ENCODE results near the gene IL6. TPM values are rescaled to one million over a fixed set of nuclear protein-coding genes. Genes with fewer than 3 reads are reported as not detected.
A peak's percentile ranks its signal among the peaks of the same experiment; 100 is the strongest.
"Not testable (repeated sequence)": the region's sequence is repeated elsewhere in the genome, so short reads cannot be mapped to it uniquely, and the experiment has no call there.

Gene IL6
- total RNA-seq (2021) (1.4 and 1.7 TPM in 2 replicates), Bru-seq, nascent RNA (percentile 74 among the genes with signal in this experiment), BruChase-seq, experiment 1, labeled RNA remaining after a 2-hour chase (percentile 80 among the genes with signal in this experiment), BruChase-seq, experiment 2, labeled RNA remaining after a 6-hour chase (percentile 62 among the genes with signal in this experiment)
- long read RNA-seq: 0 reads

GRCh38 chr7:22726907-22727713, at the start of gene IL6:
TSS of gene IL6 (plus strand) at chr7:22727200. CDS start at chr7:22727263, 63 bp downstream.
- Histone ChIP-seq H3K4me2 (peak within 1 kb of the TSS; percentile 80), H3K79me2 (ENCODE audit: low read depth) (no peaks in the 10 kb centered on the region), H2AFZ (no peak within 1 kb of the TSS), H3K9me3 (ENCODE audit: insufficient read depth, low read depth) (no peaks in the 10 kb centered on the region; the same call in 1 of the 2 replicates), H3K27me3 (ENCODE audit: insufficient read depth, low read depth) (no peaks in the 10 kb centered on the region), H3K36me3 (ENCODE audit: low read depth) (no peaks in the 10 kb centered on the region), H3K27ac (peak within 1 kb of the TSS; percentile 73), H3F3A (ENCODE audit: insufficient read depth, low read depth) (peaks cover 32% of the 10 kb centered on the region; the same call in 1 of the 2 replicates), H3K4me3 (peak within 1 kb of the TSS; percentile 45; the same call in 1 of the 2 replicates), H3K4me1 (replicated peaks; ENCODE audit: insufficient read depth) (peaks cover 52% of the 10 kb centered on the region), H3K9me2 (ENCODE audit: insufficient read depth) (no peaks in the 10 kb centered on the region), H4K20me1 (ENCODE audit: insufficient read depth) (no peaks in the 10 kb centered on the region)
- no TSS peak for BruUV-seq (replicated peaks)
- ChIA-PET CTCF (interaction anchor here (0.6 to 4.1 kb wide), 21 partner anchors 10 to 546 kb away, joined by 3 to 113 read pairs (median 7); partner anchors contain the start of gene TOMM7), POLR2A (ENCODE audit: unreplicated experiment) (interaction anchor here (0.6 to 1.5 kb wide), 12 partner anchors 8 to 638 kb away, joined by 3 to 26 read pairs (median 6); no protein-coding TSS in a partner anchor)
- peak; percentile 86 to 89 for DNase-seq
- intact Hi-C loops (cut with micrococcal nuclease; ENCODE audit: unreplicated experiment): loop anchor here (1.0 to 5.0 kb wide), 9 partner anchors 59 to 455 kb away; partner anchors contain the start of genes NUP42 and TOMM7
- no peak for TF ChIP-seq CTCF (conservative IDR thresholded peaks at IDR 0.05)
- TF ChIP-seq EZH2 (IDR thresholded peaks at IDR 0.05; ENCODE audit: low read depth): no peak

GRCh38 chr7:22677263-22677662, 49.7 kb upstream of the IL6 start:
- intact Hi-C loops (cut with micrococcal nuclease; ENCODE audit: unreplicated experiment); BruUV-seq (replicated peaks); H3K4me3 ChIP-seq; H3K4me2 ChIP-seq; H2AFZ ChIP-seq; H3K36me3 ChIP-seq (ENCODE audit: low read depth); H4K20me1 ChIP-seq (ENCODE audit: insufficient read depth); DNase-seq; POLR2A ChIA-PET (ENCODE audit: unreplicated experiment); H3K9me3 ChIP-seq (ENCODE audit: insufficient read depth, low read depth); H3K79me2 ChIP-seq (ENCODE audit: low read depth); H3K9me2 ChIP-seq (ENCODE audit: insufficient read depth); H3K27me3 ChIP-seq (ENCODE audit: insufficient read depth, low read depth); H3K27ac ChIP-seq: not testable (repeated sequence)
- CTCF ChIA-PET: interaction anchor here (0.6 kb wide), 1 partner anchor 54 kb away, joined by 3 read pairs; no protein-coding TSS in a partner anchor
- Histone ChIP-seq H3F3A (ENCODE audit: insufficient read depth, low read depth) (peaks cover 21% of the 10 kb centered on the region), H3K4me1 (replicated peaks; ENCODE audit: insufficient read depth) (peaks cover 21% of the 10 kb centered on the region)

- POLR2A ChIA-PET (ENCODE audit: unreplicated experiment): interaction anchor here (0.8 kb wide), 1 partner anchor 19 kb away, joined by 4 read pairs; no protein-coding TSS in a partner anchor
- peaks cover 17% of the 10 kb centered on the region for H3K4me1 ChIP-seq (replicated peaks; ENCODE audit: insufficient read depth)
These were observed 49.3 kb upstream of the IL6 start for GRCh38 chr7:22677680-22678079.

More at GRCh38 chr7:22677680-22678079, 49.3 kb upstream of the IL6 start:
- H3K4me3 ChIP-seq: no peak overlapping the region
- CTCF ChIA-PET: no interaction called here
- no peaks in the 10 kb centered on the region for H4K20me1 ChIP-seq (ENCODE audit: insufficient read depth)
- H3K79me2 ChIP-seq (ENCODE audit: low read depth): no peaks in the 10 kb centered on the region
- no peak overlapping the region for H3K27ac ChIP-seq
- intact Hi-C loops (cut with micrococcal nuclease; ENCODE audit: unreplicated experiment): no loop called here
- no peak for DNase-seq
- H3K27me3 ChIP-seq (ENCODE audit: insufficient read depth, low read depth): no peaks in the 10 kb centered on the region
- no peaks in the 10 kb centered on the region for H3K9me2 ChIP-seq (ENCODE audit: insufficient read depth)
- no peak overlapping the region for H3K4me2 ChIP-seq
- TF ChIP-seq CTCF (conservative IDR thresholded peaks at IDR 0.05): no peak
- TF ChIP-seq EZH2 (IDR thresholded peaks at IDR 0.05; ENCODE audit: low read depth): no peak
- no TSS peak for BruUV-seq (replicated peaks)
- H3F3A ChIP-seq (ENCODE audit: insufficient read depth, low read depth): peaks cover 17% of the 10 kb centered on the region
- H2AFZ ChIP-seq: no peak overlapping the region
- H3K36me3 ChIP-seq (ENCODE audit: low read depth): no peaks in the 10 kb centered on the region
- peaks cover 7% of the 10 kb centered on the region; the same call in 1 of the 2 replicates for H3K9me3 ChIP-seq (ENCODE audit: insufficient read depth, low read depth)
